ENCODE measurements around the gene PDE12.

The PDE12 gene

GRCh38 chr3:57555738-57556458 is at the start of gene PDE12:
Gene PDE12 (plus strand): TSS chr3:57556274. CDS start chr3:57556380, 106 bp downstream.
- no peaks in the 10 kb centered on the region for H3K27me3 Mint-ChIP-seq
- peaks cover 31% of the 10 kb centered on the region for H3K36me3 Mint-ChIP-seq
- DNase-seq = peak; percentile 87
- CTCF ChIA-PET = interaction anchor here (0.6 to 1.7 kb wide), 6 partner anchors 15 to 341 kb away, joined by 3 to 4 read pairs (median 3); no protein-coding TSS in a partner anchor
- peak within 1 kb of the TSS; percentile 98 for H3K27ac Mint-ChIP-seq
- peak within 1 kb of the TSS; percentile 96 for H3K4me3 Mint-ChIP-seq
- H3K4me1 Mint-ChIP-seq = peaks cover 38% of the 10 kb centered on the region
- H3K9me3 Mint-ChIP-seq = no peaks in the 10 kb centered on the region

- no peak overlapping the region for H3K27ac Mint-ChIP-seq
- DNase-seq = no peak
- no peaks in the 10 kb centered on the region for H3K9me3 Mint-ChIP-seq
- no peaks in the 10 kb centered on the region for H3K36me3 Mint-ChIP-seq
- H3K27me3 Mint-ChIP-seq = peaks cover 10% of the 10 kb centered on the region
- no peak overlapping the region for H3K4me3 Mint-ChIP-seq
- CTCF ChIA-PET = no interaction called here
- no peaks in the 10 kb centered on the region for H3K4me1 Mint-ChIP-seq
These were observed 43.9 kb upstream of the PDE12 start for GRCh38 chr3:57512166-57512565.

- CTCF ChIA-PET = interaction anchor here (0.6 kb wide), 1 partner anchor 44 kb away, joined by 3 read pairs; no protein-coding TSS in a partner anchor
- Mint-ChIP-seq H3K4me1 (no peaks in the 10 kb centered on the region), H3K9me3 (no peaks in the 10 kb centered on the region), H3K27ac (no peak overlapping the region), H3K27me3 (peaks cover 12% of the 10 kb centered on the region), H3K4me3 (no peak overlapping the region), H3K36me3 (no peaks in the 10 kb centered on the region)
- no peak for DNase-seq
These were observed 37.7 kb upstream of the PDE12 start for GRCh38 chr3:57518276-57518915.

- CTCF ChIA-PET = no interaction called here
- no peak overlapping the region for H3K4me3 Mint-ChIP-seq
- no peaks in the 10 kb centered on the region for H3K4me1 Mint-ChIP-seq
- H3K27ac Mint-ChIP-seq = no peak overlapping the region
- H3K36me3 Mint-ChIP-seq = no peaks in the 10 kb centered on the region
- H3K9me3 Mint-ChIP-seq = no peaks in the 10 kb centered on the region
- no peak for DNase-seq
- peaks cover 11% of the 10 kb centered on the region for H3K27me3 Mint-ChIP-seq
These were observed 25.9 kb upstream of the PDE12 start for GRCh38 chr3:57530071-57530608.

GRCh38 chr3:57538465-57538864 is 17.6 kb upstream of the PDE12 start:
- Mint-ChIP-seq H3K9me3 (no peaks in the 10 kb centered on the region), H3K4me3 (no peak overlapping the region), H3K36me3 (no peaks in the 10 kb centered on the region), H3K27ac (no peak overlapping the region), H3K27me3 (no peaks in the 10 kb centered on the region), H3K4me1 (no peaks in the 10 kb centered on the region)
- no peak for DNase-seq
- CTCF ChIA-PET = no interaction called here

- CTCF ChIA-PET = interaction anchor here (0.5 kb wide), 1 partner anchor 9 kb away, joined by 3 read pairs; no protein-coding TSS in a partner anchor
- no peak within 1 kb of the TSS for H3K27ac Mint-ChIP-seq
- H3K9me3 Mint-ChIP-seq = no peaks in the 10 kb centered on the region
- H3K4me3 Mint-ChIP-seq = no peak within 1 kb of the TSS
- H3K27me3 Mint-ChIP-seq = peaks cover 6% of the 10 kb centered on the region
- DNase-seq = peak; percentile 38
- no peaks in the 10 kb centered on the region for H3K36me3 Mint-ChIP-seq
- H3K4me1 Mint-ChIP-seq = peaks cover 9% of the 10 kb centered on the region
These were observed 11.6 kb upstream of the PDE12 start, which contains the start of gene DNAH12 for GRCh38 chr3:57544181-57545125. Gene DNAH12 (minus strand): TSS chr3:57544344. CDS start chr3:57542870, 1,474 bp downstream.

- H3K4me3 Mint-ChIP-seq = no peak overlapping the region
- H3K9me3 Mint-ChIP-seq = no peaks in the 10 kb centered on the region
- CTCF ChIA-PET = no interaction called here
- no peak for DNase-seq
- peaks cover 6% of the 10 kb centered on the region for H3K27me3 Mint-ChIP-seq
- H3K4me1 Mint-ChIP-seq = peaks cover 9% of the 10 kb centered on the region
- H3K27ac Mint-ChIP-seq = no peak overlapping the region
- H3K36me3 Mint-ChIP-seq = no peaks in the 10 kb centered on the region
These were observed 10.3 kb upstream of the PDE12 start for GRCh38 chr3:57545636-57546268.

GRCh38 chr3:57546616-57547015 is 9.5 kb upstream of the PDE12 start:
- Mint-ChIP-seq H3K9me3 (no peaks in the 10 kb centered on the region), H3K4me1 (peaks cover 9% of the 10 kb centered on the region), H3K27ac (no peak overlapping the region), H3K36me3 (no peaks in the 10 kb centered on the region), H3K27me3 (peaks cover 6% of the 10 kb centered on the region), H3K4me3 (no peak overlapping the region)
- DNase-seq = no peak
- CTCF ChIA-PET = no interaction called here

- Mint-ChIP-seq H3K36me3 (peaks cover 28% of the 10 kb centered on the region), H3K27ac (peak overlapping the region; percentile 98), H3K4me3 (peak overlapping the region; percentile 96), H3K4me1 (peaks cover 33% of the 10 kb centered on the region), H3K9me3 (no peaks in the 10 kb centered on the region), H3K27me3 (no peaks in the 10 kb centered on the region)
- CTCF ChIA-PET = interaction anchor here (0.9 to 1.7 kb wide), 4 partner anchors 14 to 158 kb away, joined by 3 to 4 read pairs (median 4); no protein-coding TSS in a partner anchor
- no peak for DNase-seq
These were observed 768 bp upstream of the PDE12 start for GRCh38 chr3:57555306-57555705.

GRCh38 chr3:57556459-57557084 is 498 bp downstream of the PDE12 start:
- Mint-ChIP-seq H3K4me3 (peak overlapping the region; percentile 96), H3K9me3 (no peaks in the 10 kb centered on the region), H3K4me1 (peaks cover 43% of the 10 kb centered on the region), H3K27ac (peak overlapping the region; percentile 98), H3K36me3 (peaks cover 33% of the 10 kb centered on the region), H3K27me3 (no peaks in the 10 kb centered on the region)
- CTCF ChIA-PET = interaction anchor here (0.6 to 1.7 kb wide), 4 partner anchors 14 to 340 kb away, joined by 3 to 4 read pairs (median 3); no protein-coding TSS in a partner anchor
- DNase-seq = peak; percentile 53

- Mint-ChIP-seq H3K9me3 (no peaks in the 10 kb centered on the region), H3K4me1 (peaks cover 44% of the 10 kb centered on the region), H3K36me3 (peaks cover 33% of the 10 kb centered on the region), H3K4me3 (peak overlapping the region; percentile 96), H3K27ac (peak overlapping the region; percentile 98), H3K27me3 (no peaks in the 10 kb centered on the region)
- DNase-seq = peak; percentile 65
- CTCF ChIA-PET = interaction anchor here (1.0 kb wide), 1 partner anchor 159 kb away, joined by 3 read pairs; no protein-coding TSS in a partner anchor
These were observed 1.0 kb downstream of the PDE12 start for GRCh38 chr3:57557085-57557537.

- Mint-ChIP-seq H3K4me1 (peaks cover 48% of the 10 kb centered on the region), H3K4me3 (peak overlapping the region; percentile 9), H3K27ac (peak overlapping the region; percentile 19), H3K9me3 (no peaks in the 10 kb centered on the region), H3K27me3 (no peaks in the 10 kb centered on the region), H3K36me3 (peaks cover 39% of the 10 kb centered on the region)
- DNase-seq = no peak
- CTCF ChIA-PET = interaction anchor here (1.8 kb wide), 1 partner anchor 162 kb away, joined by 5 read pairs; no protein-coding TSS in a partner anchor
These were observed 3.5 kb downstream of the PDE12 start for GRCh38 chr3:57559526-57559925.

All from activated naive CD4-positive, alpha-beta T cell treated with anti-CD3 and anti-CD28 coated beads, Interleukin-2, amount 10 ng/mL, durations not matched to agents 7 days and 5 days (primary cell).